KMS-11 (cell line): Measurements from ENCODE around the gene NDUFV2.

Experiments used
- H2AFZ ChIP-seq: fragments of 200-600 bp; sonication (generic); 2 replicates; pipeline ENCODE4 v1.6.1; 2016; ENCODE audit warnings: antibody characterized with exemption, mixed run types, low read depth
- H3K27ac ChIP-seq: fragments of 200-600 bp; sonication (generic); 2 replicates; pipeline ENCODE4 v1.6.1; 2016; ENCODE audit warnings: mild to moderate bottlenecking, mixed run types
- H3K27me3 ChIP-seq: fragments of 200-600 bp; sonication (generic); 2 replicates; pipeline ENCODE4 v1.6.1; 2017; ENCODE audit warnings: mild to moderate bottlenecking, low read depth, mixed run types, moderate library complexity; ENCODE audit not compliant: insufficient read depth
- H3K36me3 ChIP-seq: fragments of 200-600 bp; sonication (generic); 2 replicates; pipeline ENCODE4 v1.6.1; 2017; ENCODE audit warnings: mild to moderate bottlenecking, mixed run types; ENCODE audit not compliant: insufficient read depth
- H3K4me1 ChIP-seq: fragments of 200-600 bp; sonication (generic); 2 replicates; pipeline ENCODE4 v1.6.1; 2016; ENCODE audit warnings: mild to moderate bottlenecking, low read depth, mixed run types; ENCODE audit not compliant: poor library complexity, severe bottlenecking
- H3K4me2 ChIP-seq: fragments of 200-600 bp; sonication (generic); 2 replicates; pipeline ENCODE4 v1.7.0; 2016; ENCODE audit warnings: mild to moderate bottlenecking, mixed run types
- H3K4me3 ChIP-seq: fragments of 200-600 bp; sonication (generic); IDR thresholded peaks from 2 replicates; pipeline ENCODE4 v1.6.1; 2017; ENCODE audit warnings: low read depth, low read length, mixed read lengths; ENCODE audit not compliant: insufficient read depth
- H3K79me2 ChIP-seq: fragments of 200-600 bp; sonication (generic); 2 replicates; pipeline ENCODE4 v1.6.1; 2016; ENCODE audit warnings: low read depth, mixed run types; ENCODE audit not compliant: insufficient read depth
- H3K9ac ChIP-seq: fragments of 200-600 bp; sonication (generic); 2 replicates; pipeline ENCODE4 v1.6.1; 2016; ENCODE audit warnings: mild to moderate bottlenecking, mixed run types
- H4K20me1 ChIP-seq: fragments of 200-600 bp; sonication (generic); 2 replicates; pipeline ENCODE4 v1.6.1; 2016; ENCODE audit warnings: mild to moderate bottlenecking, mixed run types; ENCODE audit not compliant: insufficient read depth
- TF ChIP-seq, protein P1 (sequence below): fragments of 200-600 bp; sonication (generic); conservative IDR thresholded peaks from 2 replicates; pipeline ENCODE4 v1.6.1; 2017; ENCODE audit warnings: low read depth, mild to moderate bottlenecking, antibody characterized with exemption, low read length, moderate library complexity, mixed read lengths

NDUFV2 gene

DNA sequence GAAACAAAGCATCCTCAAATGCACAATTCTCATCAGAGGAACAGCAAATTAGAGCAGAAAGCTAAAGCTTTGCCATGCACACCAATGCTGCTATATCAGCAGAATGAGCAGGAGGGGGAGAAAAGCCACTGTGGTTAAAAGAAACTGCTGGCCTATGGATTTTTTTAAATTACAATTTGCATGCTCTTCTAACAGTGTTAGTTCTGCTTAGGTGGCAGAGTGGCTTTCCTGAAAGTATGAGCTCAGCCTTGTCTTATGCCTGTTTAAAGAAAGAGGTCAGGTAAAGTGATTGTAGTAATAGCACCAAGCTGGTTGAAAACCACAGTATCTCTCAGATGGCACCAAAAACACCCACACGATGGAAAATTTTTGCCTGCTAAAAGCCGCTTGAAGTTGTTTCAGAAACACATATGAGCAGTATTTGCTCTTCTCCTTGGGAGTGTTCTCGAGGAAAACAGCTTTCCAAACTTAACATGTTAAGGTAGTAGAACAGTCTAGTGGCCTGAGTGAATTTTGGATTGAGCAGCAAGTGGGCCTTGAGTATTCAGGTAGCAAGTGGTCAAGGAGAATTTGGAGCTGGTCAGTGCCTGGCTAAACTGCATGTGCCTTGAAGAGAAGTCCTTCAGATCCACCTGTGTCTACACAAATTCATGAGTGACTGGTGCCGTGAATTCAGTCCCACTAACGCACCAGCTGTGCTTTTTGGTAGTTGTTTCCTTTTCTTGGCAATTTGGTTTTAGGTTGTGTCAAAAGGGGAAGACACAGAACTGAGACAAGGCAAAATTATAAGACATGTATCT lies 19.6 kb upstream of the NDUFV2 start:
- Histone ChIP-seq H3K4me3 (no peak overlapping the region), H3K4me2 (peak overlapping the region; percentile 95), H3K27ac (peak overlapping the region; percentile 98), H3K79me2 (no peaks in the 10 kb centered on the region; the same call in 1 of the 2 replicates), H2AFZ (no peak overlapping the region), H3K36me3 (no peaks in the 10 kb centered on the region), H3K9ac (peak overlapping the region; percentile 79), H4K20me1 (no peaks in the 10 kb centered on the region), H3K4me1 (peaks cover 84% of the 10 kb centered on the region), H3K27me3 (no peaks in the 10 kb centered on the region)
- TF ChIP-seq, protein P1, sequence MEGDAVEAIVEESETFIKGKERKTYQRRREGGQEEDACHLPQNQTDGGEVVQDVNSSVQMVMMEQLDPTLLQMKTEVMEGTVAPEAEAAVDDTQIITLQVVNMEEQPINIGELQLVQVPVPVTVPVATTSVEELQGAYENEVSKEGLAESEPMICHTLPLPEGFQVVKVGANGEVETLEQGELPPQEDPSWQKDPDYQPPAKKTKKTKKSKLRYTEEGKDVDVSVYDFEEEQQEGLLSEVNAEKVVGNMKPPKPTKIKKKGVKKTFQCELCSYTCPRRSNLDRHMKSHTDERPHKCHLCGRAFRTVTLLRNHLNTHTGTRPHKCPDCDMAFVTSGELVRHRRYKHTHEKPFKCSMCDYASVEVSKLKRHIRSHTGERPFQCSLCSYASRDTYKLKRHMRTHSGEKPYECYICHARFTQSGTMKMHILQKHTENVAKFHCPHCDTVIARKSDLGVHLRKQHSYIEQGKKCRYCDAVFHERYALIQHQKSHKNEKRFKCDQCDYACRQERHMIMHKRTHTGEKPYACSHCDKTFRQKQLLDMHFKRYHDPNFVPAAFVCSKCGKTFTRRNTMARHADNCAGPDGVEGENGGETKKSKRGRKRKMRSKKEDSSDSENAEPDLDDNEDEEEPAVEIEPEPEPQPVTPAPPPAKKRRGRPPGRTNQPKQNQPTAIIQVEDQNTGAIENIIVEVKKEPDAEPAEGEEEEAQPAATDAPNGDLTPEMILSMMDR = no peak

DNA sequence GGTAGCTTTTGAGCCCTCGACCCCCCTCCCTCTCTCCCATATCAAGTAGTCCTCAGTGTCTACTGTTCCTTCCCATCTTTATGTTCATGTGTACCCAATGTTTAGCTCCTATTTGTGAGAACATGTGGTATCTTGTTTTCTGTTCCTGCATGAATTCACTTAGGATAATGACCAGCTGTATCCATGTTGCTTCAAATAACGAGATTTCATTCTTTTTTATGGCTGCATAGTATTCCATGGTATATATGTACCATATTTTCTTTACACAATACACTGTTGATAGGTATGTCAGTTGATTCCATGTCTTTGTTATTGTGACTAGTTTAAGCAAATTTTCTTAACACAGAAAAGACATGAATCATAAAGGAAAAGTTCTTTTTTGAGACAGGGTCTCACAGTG lies 16.5 kb upstream of the NDUFV2 start:
- peak overlapping the region; percentile 98; the same call in 1 of the 2 replicates for H3K27ac ChIP-seq
- H3K4me1 ChIP-seq = peaks cover 70% of the 10 kb centered on the region
- no peaks in the 10 kb centered on the region for H3K36me3 ChIP-seq
- H2AFZ ChIP-seq = no peak overlapping the region
- no peaks in the 10 kb centered on the region for H3K27me3 ChIP-seq
- TF ChIP-seq, protein P1 = no peak
- H3K79me2 ChIP-seq = no peaks in the 10 kb centered on the region; the same call in 1 of the 2 replicates
- no peaks in the 10 kb centered on the region for H4K20me1 ChIP-seq
- no peak overlapping the region for H3K4me2 ChIP-seq
- no peak overlapping the region for H3K4me3 ChIP-seq
- no peak overlapping the region for H3K9ac ChIP-seq

DNA sequence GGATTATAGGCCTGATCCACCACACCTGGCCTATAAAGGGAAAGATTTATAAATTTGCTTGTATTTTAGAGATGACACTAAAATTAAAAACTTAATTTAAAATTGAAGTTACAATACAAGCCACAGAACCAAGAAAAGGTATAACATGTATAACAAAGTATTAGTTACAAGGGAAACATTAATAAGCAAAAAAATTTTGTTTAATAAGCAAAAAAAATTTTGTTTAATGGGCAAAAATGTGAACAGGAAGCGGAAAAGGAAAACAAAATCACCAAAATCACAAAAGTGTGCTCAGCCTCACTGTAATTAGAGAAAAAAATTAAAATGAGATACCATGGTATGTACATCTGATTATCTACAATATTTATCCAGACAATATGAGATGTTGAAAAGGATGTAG lies 15.9 kb upstream of the NDUFV2 start:
- no peak overlapping the region for H2AFZ ChIP-seq
- no peak overlapping the region for H3K9ac ChIP-seq
- peaks cover 64% of the 10 kb centered on the region for H3K4me1 ChIP-seq
- TF ChIP-seq, protein P1 = no peak
- H3K4me3 ChIP-seq = no peak overlapping the region
- H3K27ac ChIP-seq = peak overlapping the region; percentile 98; the same call in 1 of the 2 replicates
- H3K36me3 ChIP-seq = no peaks in the 10 kb centered on the region
- H3K4me2 ChIP-seq = peak overlapping the region; percentile 18; the same call in 1 of the 2 replicates
- H4K20me1 ChIP-seq = no peaks in the 10 kb centered on the region
- no peaks in the 10 kb centered on the region for H3K27me3 ChIP-seq
- H3K79me2 ChIP-seq = no peaks in the 10 kb centered on the region; the same call in 1 of the 2 replicates

DNA sequence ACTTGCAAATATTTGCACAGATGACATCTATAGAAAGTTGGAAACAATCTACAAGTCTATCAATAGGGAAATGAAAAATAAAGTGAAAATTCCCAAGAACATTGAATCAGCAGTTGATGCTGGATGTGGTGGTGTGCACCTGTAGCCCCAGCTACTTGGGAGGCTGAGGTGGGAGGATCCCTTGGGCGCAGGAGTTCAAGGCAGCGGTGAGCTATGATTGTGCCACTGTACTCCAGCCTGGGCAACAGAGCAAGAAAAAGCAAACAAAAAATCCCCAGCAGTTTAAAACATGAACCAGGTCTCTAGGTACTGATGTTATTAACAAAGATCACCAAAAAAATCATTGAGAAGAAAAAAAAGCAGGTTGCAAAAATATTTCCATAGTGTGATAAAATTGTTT lies 15.4 kb upstream of the NDUFV2 start:
- Histone ChIP-seq H3K4me3 (no peak overlapping the region), H4K20me1 (no peaks in the 10 kb centered on the region), H2AFZ (no peak overlapping the region), H3K9ac (no peak overlapping the region), H3K79me2 (no peaks in the 10 kb centered on the region; the same call in 1 of the 2 replicates), H3K36me3 (no peaks in the 10 kb centered on the region), H3K4me2 (no peak overlapping the region), H3K4me1 (peaks cover 59% of the 10 kb centered on the region), H3K27me3 (no peaks in the 10 kb centered on the region), H3K27ac (peak overlapping the region; percentile 2; the same call in 1 of the 2 replicates)
- TF ChIP-seq, protein P1 = no peak
